GM12875 (cell line): ENCODE measurements around the gene CRACDL.

Experiments used
- H3K4me3 ChIP-seq: one replicate; pipeline ENCODE4 v1.5.1; 2011; ENCODE audit warnings: low read depth, low read length, control low read depth
- CTCF ChIP-seq: IDR thresholded peaks from 2 replicates; pipeline ENCODE4 v1.5.1; 2011; ENCODE audit warnings: low read depth, mild to moderate bottlenecking, control low read depth, inconsistent platforms, low read length, moderate library complexity, borderline replicate concordance; ENCODE audit not compliant: insufficient read depth

Gene CRACDL

GRCh38 chr2:98802344-98802743 lies 133.7 kb downstream of the CRACDL start:
- H3K4me3 ChIP-seq: no peak overlapping the region
- no peak for TF ChIP-seq CTCF

- TF ChIP-seq CTCF: no peak
- H3K4me3 ChIP-seq: no peak overlapping the region
Measured at GRCh38 chr2:98801921-98802321, 134.1 kb downstream of the CRACDL start.

GRCh38 chr2:98801286-98801685 lies 134.7 kb downstream of the CRACDL start:
- no peak for TF ChIP-seq CTCF
- no peak overlapping the region for H3K4me3 ChIP-seq

- TF ChIP-seq CTCF: no peak
Measured at GRCh38 chr2:98800330-98801064, 135.5 kb downstream of the CRACDL start.

GRCh38 chr2:98799375-98800329 lies 136.4 kb downstream of the CRACDL start:
- no peak overlapping the region for H3K4me3 ChIP-seq
- no peak for TF ChIP-seq CTCF

More at GRCh38 chr2:98800330-98801064, 135.5 kb downstream of the CRACDL start:
- no peak overlapping the region for H3K4me3 ChIP-seq

GRCh38 chr2:98796775-98797544 lies 139.1 kb downstream of the CRACDL start:
- H3K4me3 ChIP-seq: no peak overlapping the region
- no peak for TF ChIP-seq CTCF
